ENCODE data around the gene EEFSEC. TPM values are rescaled to one million over a fixed set of nuclear protein-coding genes. Genes with fewer than 3 reads are reported as not detected.

EEFSEC gene
- total RNA-seq, 1 donor: 5.1 TPM

- Histone ChIP-seq H3K4me1 (ENCODE audit: insufficient read depth, low read length) (no peaks in the 10 kb centered on the region), H3K4me2 (ENCODE audit: insufficient read depth, low read length) (no peak overlapping the region), H3K9me3 (ENCODE audit: low read depth, low read length) (no peaks in the 10 kb centered on the region), H3K27me3 (ENCODE audit: insufficient read depth, low read length) (no peaks in the 10 kb centered on the region), H2AFZ (ENCODE audit: low read length) (no peak overlapping the region), H3K27ac (ENCODE audit: low read depth, low read length) (no peak overlapping the region), H3K4me3 (ENCODE audit: insufficient read depth, low read length) (no peak overlapping the region), H4K20me1 (ENCODE audit: insufficient read depth, low read length) (no peaks in the 10 kb centered on the region), H3K36me3 (ENCODE audit: insufficient read depth, low read length) (no peaks in the 10 kb centered on the region), H3K79me2 (ENCODE audit: insufficient read depth, low read length) (no peaks in the 10 kb centered on the region)
- no peak for TF ChIP-seq CTCF (IDR thresholded peaks at IDR 0.05; ENCODE audit: extremely low read depth, low read depth, low read length)
- DNase-seq (ENCODE audit: insufficient read length, low spot score, missing footprints): no peak
Measured at GRCh38 chr3:128301186-128302023, 148.1 kb downstream of the EEFSEC start.

- Histone ChIP-seq H3K4me3 (ENCODE audit: insufficient read depth, low read length) (no peak overlapping the region), H3K4me1 (ENCODE audit: insufficient read depth, low read length) (no peaks in the 10 kb centered on the region), H3K79me2 (ENCODE audit: insufficient read depth, low read length) (no peaks in the 10 kb centered on the region), H3K27ac (ENCODE audit: low read depth, low read length) (no peak overlapping the region), H3K27me3 (ENCODE audit: insufficient read depth, low read length) (no peaks in the 10 kb centered on the region), H3K36me3 (ENCODE audit: insufficient read depth, low read length) (no peaks in the 10 kb centered on the region), H3K4me2 (ENCODE audit: insufficient read depth, low read length) (no peak overlapping the region), H2AFZ (ENCODE audit: low read length) (no peak overlapping the region), H4K20me1 (ENCODE audit: insufficient read depth, low read length) (peaks cover 5% of the 10 kb centered on the region), H3K9me3 (ENCODE audit: low read depth, low read length) (no peaks in the 10 kb centered on the region)
- no peak for DNase-seq (ENCODE audit: insufficient read length, low spot score, missing footprints)
- TF ChIP-seq CTCF (IDR thresholded peaks at IDR 0.05; ENCODE audit: extremely low read depth, low read depth, low read length): no peak
Measured at GRCh38 chr3:128306481-128306880, 153.2 kb downstream of the EEFSEC start.

GRCh38 chr3:128307029-128307633, 153.8 kb downstream of the EEFSEC start:
- DNase-seq (ENCODE audit: insufficient read length, low spot score, missing footprints): no peak
- no peaks in the 10 kb centered on the region for H3K4me1 ChIP-seq (ENCODE audit: insufficient read depth, low read length)
- H3K9me3 ChIP-seq (ENCODE audit: low read depth, low read length): no peaks in the 10 kb centered on the region
- H3K27me3 ChIP-seq (ENCODE audit: insufficient read depth, low read length): no peaks in the 10 kb centered on the region
- no peak overlapping the region for H3K4me3 ChIP-seq (ENCODE audit: insufficient read depth, low read length)
- TF ChIP-seq CTCF (IDR thresholded peaks at IDR 0.05; ENCODE audit: extremely low read depth, low read depth, low read length): peak; percentile 17
- H3K4me2 ChIP-seq (ENCODE audit: insufficient read depth, low read length): no peak overlapping the region
- H3K27ac ChIP-seq (ENCODE audit: low read depth, low read length): no peak overlapping the region
- H2AFZ ChIP-seq (ENCODE audit: low read length): no peak overlapping the region
- no peaks in the 10 kb centered on the region for H3K36me3 ChIP-seq (ENCODE audit: insufficient read depth, low read length)
- peaks cover 7% of the 10 kb centered on the region for H4K20me1 ChIP-seq (ENCODE audit: insufficient read depth, low read length)
- H3K79me2 ChIP-seq (ENCODE audit: insufficient read depth, low read length): no peaks in the 10 kb centered on the region

- Histone ChIP-seq H3K27me3 (ENCODE audit: insufficient read depth, low read length) (no peaks in the 10 kb centered on the region), H3K4me3 (ENCODE audit: insufficient read depth, low read length) (no peak overlapping the region), H2AFZ (ENCODE audit: low read length) (no peak overlapping the region), H3K9me3 (ENCODE audit: low read depth, low read length) (no peaks in the 10 kb centered on the region), H3K4me1 (ENCODE audit: insufficient read depth, low read length) (no peaks in the 10 kb centered on the region), H3K36me3 (ENCODE audit: insufficient read depth, low read length) (no peaks in the 10 kb centered on the region), H3K27ac (ENCODE audit: low read depth, low read length) (no peak overlapping the region), H3K79me2 (ENCODE audit: insufficient read depth, low read length) (no peaks in the 10 kb centered on the region), H3K4me2 (ENCODE audit: insufficient read depth, low read length) (no peak overlapping the region), H4K20me1 (ENCODE audit: insufficient read depth, low read length) (peaks cover 7% of the 10 kb centered on the region)
- no peak for DNase-seq (ENCODE audit: insufficient read length, low spot score, missing footprints)
- no peak for TF ChIP-seq CTCF (IDR thresholded peaks at IDR 0.05; ENCODE audit: extremely low read depth, low read depth, low read length)
Measured at GRCh38 chr3:128307781-128308469, 154.6 kb downstream of the EEFSEC start.
